ENCODE results near the gene CBX4.

Gene CBX4

GRCh38 chr17:79799538-79800324 lies 39.5 kb downstream of the CBX4 start:
- no peak for DNase-seq (ENCODE audit: low read depth in 2 of 2)

GRCh38 chr17:79799174-79799537 lies 40.1 kb downstream of the CBX4 start:
- no peak for DNase-seq (ENCODE audit: low read depth in 2 of 2)

GRCh38 chr17:79798299-79799173 lies 40.7 kb downstream of the CBX4 start:
- no peak for DNase-seq (ENCODE audit: low read depth in 2 of 2)

- no peak for DNase-seq (ENCODE audit: low read depth in 2 of 2)
Measured at GRCh38 chr17:79797492-79798298, 41.5 kb downstream of the CBX4 start.

- DNase-seq (ENCODE audit: low read depth in 2 of 2), result peak; percentile 99
Measured at GRCh38 chr17:79796763-79797491, 42.3 kb downstream of the CBX4 start, which contains the start of gene CBX8. CBX8 (minus strand) TSS chr17:79797077; CDS start chr17:79796998, 79 bp downstream.

GRCh38 chr17:79796444-79796762 lies 42.8 kb downstream of the CBX4 start:
- no peak for DNase-seq (ENCODE audit: low read depth in 2 of 2)

- DNase-seq (ENCODE audit: low read depth in 2 of 2), result no peak
Measured at GRCh38 chr17:79795795-79796443, 43.3 kb downstream of the CBX4 start.

GRCh38 chr17:79794659-79795511 lies 44.4 kb downstream of the CBX4 start:
- DNase-seq (ENCODE audit: low read depth in 2 of 2), result no peak

GRCh38 chr17:79793924-79794304 lies 45.3 kb downstream of the CBX4 start:
- no peak for DNase-seq (ENCODE audit: low read depth in 2 of 2)

- peak; percentile 23 to 30 for DNase-seq (ENCODE audit: low read depth in 2 of 2)
Measured at GRCh38 chr17:79792984-79793923, 46.0 kb downstream of the CBX4 start.

- no peak for DNase-seq (ENCODE audit: low read depth in 2 of 2)
Measured at GRCh38 chr17:79792341-79792871, 46.8 kb downstream of the CBX4 start.

- DNase-seq (ENCODE audit: low read depth in 2 of 2), result no peak
Measured at GRCh38 chr17:79791735-79792161, 47.5 kb downstream of the CBX4 start.

- no peak for DNase-seq (ENCODE audit: low read depth in 2 of 2)
Measured at GRCh38 chr17:79790805-79791734, 48.2 kb downstream of the CBX4 start.

GRCh38 chr17:79789943-79790804 lies 49.1 kb downstream of the CBX4 start:
- no peak for DNase-seq (ENCODE audit: low read depth in 2 of 2)

- no peak for DNase-seq (ENCODE audit: low read depth in 2 of 2)
Measured at GRCh38 chr17:79788989-79789942, 50.0 kb downstream of the CBX4 start.
